Muscle of leg (tissue), 11 donors: ENCODE results near the gene BIN1. TPM values are rescaled to one million over a fixed set of nuclear protein-coding genes. Genes with fewer than 3 reads are reported as not detected.
A peak's percentile ranks its signal among the peaks of the same experiment; 100 is the strongest.
"Not testable (repeated sequence)": the region's sequence is repeated elsewhere in the genome, so short reads cannot be mapped to it uniquely, and the experiment has no call there.

Experiments used
- DNase-seq: peaks from one replicate; pipeline ENCODE4 v3.0.0; 2013
- H3K27ac ChIP-seq: one replicate; pipeline ENCODE4 v1.5.1; 2013; ENCODE audit warnings: mild to moderate bottlenecking, low read length, control low read depth
- H3K27me3 ChIP-seq: one replicate; pipeline ENCODE4 v1.6.1; 2013; ENCODE audit warnings: low read length; ENCODE audit not compliant: control insufficient read depth, insufficient read depth
- H3K36me3 ChIP-seq: one replicate; pipeline ENCODE4 v1.6.1; 2013; ENCODE audit warnings: low read length; ENCODE audit not compliant: control insufficient read depth, insufficient read depth
- H3K4me1 ChIP-seq: one replicate; pipeline ENCODE4 v1.6.1; 2013; ENCODE audit warnings: low read length; ENCODE audit not compliant: control insufficient read depth, insufficient read depth
- H3K4me3 ChIP-seq: one replicate; pipeline ENCODE4 v1.5.1; 2013; ENCODE audit warnings: low read length, control low read depth
- H3K9me3 ChIP-seq: replicated peaks from 2 replicates; pipeline ENCODE4 v1.6.1; 2013; ENCODE audit warnings: low read depth, low read length; ENCODE audit not compliant: control insufficient read depth
- WGBS: methylation state at CpG from one replicate; pipeline ENCODE4 v1.1.5; 2013; ENCODE audit warnings: missing lambda C conversion rate; ENCODE audit not compliant: insufficient coverage; 5-methylcytosine and 5-hydroxymethylcytosine counted together
- polyA plus RNA-seq, 8 donors: library from polyadenylated mRNA; unstranded; fragments of 120-200 nt; gene quantifications; one replicate each; pipeline versions ENCODE4 v1.2.1 to v1.2.3, GENCODE V29; 2013; ENCODE audit warnings: inconsistent platforms in 1 of 8, low replicate concordance in 1 of 8; ENCODE audit not compliant: insufficient read length in 8 of 8, insufficient read depth in 1 of 8
- total RNA-seq: library from RNA; stranded (reverse); fragments of 120-200 nt; gene quantifications from one replicate; pipeline ENCODE4 v1.2.4, GENCODE V29; 2013

BIN1 gene
- total and polyA plus RNA-seq, 9 donors = 556 to 946 (median 831) TPM

DNA sequence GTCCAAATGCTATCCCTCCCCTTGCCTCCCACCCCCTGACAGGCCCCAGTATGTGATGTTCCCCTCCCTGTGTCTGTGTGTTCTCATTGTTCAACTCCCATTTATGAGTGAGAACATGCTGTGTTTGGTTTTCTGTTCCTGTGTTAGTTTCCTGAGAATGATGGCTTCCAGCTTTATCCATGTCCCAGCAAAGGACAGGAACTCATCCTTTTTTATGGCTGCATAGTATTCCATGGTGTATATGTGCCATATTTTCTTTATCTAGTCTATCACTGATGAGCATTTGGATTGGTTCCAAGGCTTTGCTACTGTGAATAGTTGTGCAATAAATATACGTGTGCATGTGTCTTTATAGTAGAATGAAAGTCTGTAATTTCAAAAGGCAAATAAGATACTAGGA lies 78.2 kb downstream of the BIN1 start:
- WGBS = no CpG with 5 or more reads among the region's 1 CpG
- H3K9me3 ChIP-seq, DNase-seq, H3K4me3 ChIP-seq, H3K4me1 ChIP-seq, H3K27ac ChIP-seq, H3K36me3 ChIP-seq: not testable (repeated sequence)
- peaks cover 13% of the 10 kb centered on the region for H3K27me3 ChIP-seq

DNA sequence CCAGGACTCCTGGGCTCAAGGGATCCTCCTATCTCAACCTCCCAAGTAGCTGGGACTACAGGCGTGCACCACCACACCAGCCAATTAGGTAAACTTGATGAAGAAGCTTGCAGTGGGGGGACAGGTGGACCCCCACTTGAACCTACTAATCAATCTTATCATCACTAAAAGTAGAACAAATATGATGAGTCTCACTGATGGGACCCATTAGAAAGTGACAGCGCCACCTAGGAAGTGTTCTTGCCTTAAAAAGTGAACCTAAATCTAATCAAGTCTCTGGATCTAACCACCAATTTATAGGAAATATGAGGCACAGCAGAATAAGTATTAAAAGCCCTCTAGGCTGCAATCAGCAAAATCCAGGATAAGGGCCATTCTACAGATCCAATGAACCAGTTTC lies 79.2 kb downstream of the BIN1 start:
- Histone ChIP-seq H3K4me1 (peaks cover 9% of the 10 kb centered on the region), H3K4me3 (no peak overlapping the region), H3K27ac (no peak overlapping the region), H3K27me3 (peaks cover 13% of the 10 kb centered on the region), H3K36me3 (no peaks in the 10 kb centered on the region), H3K9me3 (no peaks in the 10 kb centered on the region)
- DNase-seq = no peak
- no CpG with 5 or more reads among the region's 2 CpGs for WGBS

DNA sequence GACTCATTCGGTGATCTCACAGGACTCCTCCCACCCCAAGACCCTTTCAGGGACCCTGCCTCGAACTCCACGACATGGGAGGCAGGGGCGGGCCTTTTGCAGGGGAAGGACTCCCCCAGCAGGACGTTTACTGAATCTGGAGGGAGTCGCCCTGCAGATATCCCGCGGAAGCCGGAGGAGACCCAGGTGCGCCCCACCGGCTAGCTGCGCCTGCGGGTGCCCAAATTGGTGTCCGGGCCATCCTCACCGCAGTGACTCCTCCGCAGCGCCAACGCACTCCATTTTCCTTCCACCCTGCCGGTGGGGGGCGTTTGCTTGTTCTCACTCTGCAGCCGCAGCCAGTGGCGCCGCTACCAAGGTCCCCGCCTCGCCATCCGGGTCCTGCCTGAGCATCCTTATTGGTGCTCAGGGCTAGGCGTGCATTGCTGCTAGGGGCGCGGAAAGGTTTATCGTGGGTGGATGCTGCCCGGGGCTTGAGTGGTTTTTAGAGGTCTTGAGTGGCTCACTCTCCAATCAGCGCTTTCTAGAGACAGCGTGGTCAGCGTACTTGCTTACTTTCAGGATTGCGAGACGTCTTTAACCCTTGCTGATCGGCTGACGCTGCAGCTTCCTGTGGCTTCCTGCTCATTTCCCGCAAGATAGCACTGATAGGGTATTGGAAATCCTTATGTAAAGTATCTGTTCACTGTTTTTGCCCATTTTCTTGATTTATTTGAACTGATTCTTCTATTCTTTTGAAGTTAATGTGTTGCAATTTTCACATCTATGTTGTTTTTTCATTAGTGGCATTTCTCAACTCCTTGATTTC lies 81.4 kb downstream of the BIN1 start:
- H3K4me1 ChIP-seq = peaks cover 9% of the 10 kb centered on the region
- no peak overlapping the region for H3K27ac ChIP-seq
- DNase-seq = peak; percentile 92
- peak overlapping the region; percentile 43 for H3K4me3 ChIP-seq
- peaks cover 13% of the 10 kb centered on the region for H3K27me3 ChIP-seq
- H3K36me3 ChIP-seq = no peaks in the 10 kb centered on the region
- under 1% methylated on average over 29 of the region's 39 CpGs for WGBS
- no peaks in the 10 kb centered on the region for H3K9me3 ChIP-seq

DNA sequence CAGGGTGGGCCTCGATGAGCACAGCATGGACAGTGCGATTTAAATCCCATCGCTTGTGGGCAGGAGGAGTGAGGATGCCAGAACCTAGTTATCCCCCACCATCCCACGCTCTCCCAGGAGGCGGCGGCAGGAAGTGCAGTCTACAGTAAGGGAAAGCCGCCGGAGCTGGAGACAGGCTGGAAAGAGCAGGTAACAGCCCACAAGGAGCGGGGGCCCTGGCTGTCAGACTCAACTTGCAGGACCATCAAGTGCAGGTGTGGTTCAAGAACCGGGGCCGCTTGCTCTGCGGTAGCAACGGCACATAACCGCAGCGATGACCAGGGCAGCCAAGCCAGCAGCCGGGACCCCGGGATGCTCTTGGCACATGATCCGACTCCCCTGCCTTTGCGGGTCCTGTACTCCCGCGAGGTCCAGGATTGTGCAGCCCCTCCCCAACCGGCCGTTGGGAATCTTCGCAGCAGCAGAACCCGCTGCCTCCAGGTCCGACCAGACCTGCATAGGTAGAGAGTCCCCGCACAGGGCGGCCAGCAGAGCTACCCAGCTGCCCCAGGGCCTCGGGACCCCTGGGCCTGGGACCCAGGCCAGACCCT lies 82.1 kb downstream of the BIN1 start:
- Histone ChIP-seq H3K36me3 (no peaks in the 10 kb centered on the region), H3K4me1 (peaks cover 9% of the 10 kb centered on the region), H3K9me3 (no peaks in the 10 kb centered on the region), H3K27me3 (peaks cover 13% of the 10 kb centered on the region), H3K4me3 (peak overlapping the region; percentile 43), H3K27ac (no peak overlapping the region)
- WGBS = 7% methylated on average over 24 of the region's 29 CpGs
- DNase-seq = peak; percentile 48

DNA sequence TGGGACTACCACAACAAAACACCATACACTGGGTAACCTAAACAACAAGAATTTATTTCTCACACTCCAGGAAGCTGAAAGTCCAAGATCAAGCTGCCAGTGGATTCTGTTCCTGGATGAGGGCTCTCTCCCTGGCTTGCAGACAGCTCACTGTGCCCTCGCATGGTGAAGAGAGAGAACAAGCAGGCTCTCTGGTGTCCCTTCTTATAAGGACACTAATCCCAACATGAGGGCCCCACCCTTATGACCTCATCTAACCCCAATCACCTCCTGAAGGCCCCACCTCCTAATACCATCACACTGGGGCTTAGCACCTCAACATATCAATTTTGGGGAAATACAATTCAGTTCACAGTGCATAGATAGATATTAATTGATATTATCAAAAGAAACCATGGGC lies 83.5 kb downstream of the BIN1 start:
- Histone ChIP-seq H3K27me3 (peaks cover 13% of the 10 kb centered on the region), H3K36me3 (no peaks in the 10 kb centered on the region), H3K27ac (no peak overlapping the region), H3K4me3 (no peak overlapping the region), H3K9me3 (no peaks in the 10 kb centered on the region), H3K4me1 (peaks cover 9% of the 10 kb centered on the region)
- WGBS = no CpG with 5 or more reads among the region's 1 CpG
- DNase-seq = no peak

DNA sequence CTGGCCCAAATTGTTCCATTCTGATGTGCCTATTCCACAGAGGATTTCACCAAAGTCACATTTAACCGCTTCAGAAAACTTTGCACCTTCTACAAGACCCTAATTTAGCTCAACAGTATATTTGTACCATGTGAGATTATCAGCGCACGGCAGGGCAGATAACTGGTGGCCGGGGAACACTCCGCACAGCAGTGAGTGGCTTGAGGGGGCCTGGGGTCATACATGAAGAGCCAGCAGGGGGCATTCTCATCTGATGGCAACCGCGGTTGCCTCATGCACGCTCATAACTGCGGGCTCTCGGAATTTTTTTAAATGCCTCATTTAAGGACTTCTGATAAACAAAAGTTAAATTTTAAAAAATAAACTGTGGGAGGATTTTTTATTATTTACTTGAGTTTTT lies 84.1 kb downstream of the BIN1 start:
- Histone ChIP-seq H3K27ac (no peak overlapping the region), H3K9me3 (no peaks in the 10 kb centered on the region), H3K4me3 (no peak overlapping the region), H3K36me3 (no peaks in the 10 kb centered on the region), H3K4me1 (peaks cover 9% of the 10 kb centered on the region), H3K27me3 (peaks cover 13% of the 10 kb centered on the region)
- WGBS = 89% methylated on average over 5 of the region's 10 CpGs
- no peak for DNase-seq

DNA sequence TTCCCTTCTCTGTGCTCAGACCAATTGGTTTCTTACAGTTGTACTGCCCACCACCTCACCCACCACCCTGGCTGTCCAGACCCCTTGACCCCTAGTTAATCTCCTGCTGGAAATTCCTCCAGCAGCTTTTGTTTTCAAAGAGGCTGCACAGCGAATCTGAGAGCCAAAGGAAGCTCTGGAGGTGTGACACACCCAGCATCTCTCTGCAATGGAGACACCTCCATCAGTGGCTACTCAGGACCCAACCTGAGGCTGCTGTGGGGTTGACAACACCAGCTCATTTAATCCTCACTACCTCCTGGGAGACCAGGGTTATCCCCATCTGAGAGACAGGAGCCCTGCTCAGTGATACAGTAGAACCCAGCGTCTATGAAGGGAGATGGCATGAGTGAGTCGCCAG lies 86.4 kb downstream of the BIN1 start:
- 67% methylated on average over 3 of the region's 3 CpGs for WGBS
- H3K4me3 ChIP-seq = no peak overlapping the region

DNA sequence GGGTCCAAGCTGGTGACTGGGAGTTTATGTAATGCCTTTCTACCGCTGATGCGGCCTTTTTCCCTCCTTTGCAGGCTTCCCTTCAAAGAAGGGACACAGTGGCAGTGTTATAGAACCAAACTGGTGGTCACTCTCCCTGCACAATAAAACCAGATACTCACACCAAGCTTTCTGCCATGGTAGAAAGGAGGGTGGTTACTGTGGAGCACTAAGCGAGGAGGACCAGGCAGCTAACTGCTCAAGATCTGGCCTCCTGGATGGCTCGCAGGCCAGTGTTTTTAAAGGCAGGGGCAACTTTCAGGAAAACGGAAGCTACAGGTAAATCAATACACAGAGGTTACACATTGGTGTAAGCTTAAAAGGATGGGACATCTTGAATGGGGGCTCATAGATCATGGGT lies 89.4 kb downstream of the BIN1 start:
- Histone ChIP-seq H3K27me3 (peaks cover 3% of the 10 kb centered on the region), H3K36me3 (no peaks in the 10 kb centered on the region), H3K27ac (no peak overlapping the region), H3K4me1 (no peaks in the 10 kb centered on the region), H3K4me3 (no peak overlapping the region), H3K9me3 (no peaks in the 10 kb centered on the region)
- 82% methylated on average over 4 of the region's 5 CpGs for WGBS
- no peak for DNase-seq

More for the DNA sequence above, 86.4 kb downstream of the BIN1 start:
- Histone ChIP-seq H3K36me3 (no peaks in the 10 kb centered on the region), H3K4me1 (peaks cover 9% of the 10 kb centered on the region), H3K9me3 (no peaks in the 10 kb centered on the region), H3K27me3 (peaks cover 7% of the 10 kb centered on the region), H3K27ac (no peak overlapping the region)
- DNase-seq = no peak

DNA sequence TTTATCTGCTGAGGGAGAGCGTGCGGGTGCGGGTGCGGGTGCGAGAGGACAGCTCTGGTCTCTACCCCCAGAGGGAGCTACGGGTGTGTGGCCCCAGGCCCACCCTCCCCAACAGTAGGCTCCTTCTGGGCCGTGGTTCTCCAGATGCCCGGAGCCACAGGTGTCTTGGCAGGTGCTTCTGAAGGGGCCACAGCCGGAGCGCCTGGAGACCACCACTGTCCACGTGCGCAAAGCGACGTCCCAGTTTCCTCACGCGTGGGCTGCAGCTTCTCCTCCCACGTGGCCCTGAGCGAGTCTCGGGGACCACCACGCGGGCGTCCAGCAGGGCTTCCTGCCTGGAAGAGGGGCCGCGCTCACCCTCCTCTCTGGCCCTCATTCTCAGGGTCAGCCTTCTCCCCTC lies 90.6 kb downstream of the BIN1 start:
- Histone ChIP-seq H3K27me3 (peaks cover 3% of the 10 kb centered on the region), H3K9me3 (no peaks in the 10 kb centered on the region), H3K27ac (no peak overlapping the region), H3K4me1 (peaks cover 10% of the 10 kb centered on the region), H3K36me3 (no peaks in the 10 kb centered on the region), H3K4me3 (no peak overlapping the region)
- 94% methylated on average over 24 of the region's 24 CpGs for WGBS
- DNase-seq = no peak

DNA sequence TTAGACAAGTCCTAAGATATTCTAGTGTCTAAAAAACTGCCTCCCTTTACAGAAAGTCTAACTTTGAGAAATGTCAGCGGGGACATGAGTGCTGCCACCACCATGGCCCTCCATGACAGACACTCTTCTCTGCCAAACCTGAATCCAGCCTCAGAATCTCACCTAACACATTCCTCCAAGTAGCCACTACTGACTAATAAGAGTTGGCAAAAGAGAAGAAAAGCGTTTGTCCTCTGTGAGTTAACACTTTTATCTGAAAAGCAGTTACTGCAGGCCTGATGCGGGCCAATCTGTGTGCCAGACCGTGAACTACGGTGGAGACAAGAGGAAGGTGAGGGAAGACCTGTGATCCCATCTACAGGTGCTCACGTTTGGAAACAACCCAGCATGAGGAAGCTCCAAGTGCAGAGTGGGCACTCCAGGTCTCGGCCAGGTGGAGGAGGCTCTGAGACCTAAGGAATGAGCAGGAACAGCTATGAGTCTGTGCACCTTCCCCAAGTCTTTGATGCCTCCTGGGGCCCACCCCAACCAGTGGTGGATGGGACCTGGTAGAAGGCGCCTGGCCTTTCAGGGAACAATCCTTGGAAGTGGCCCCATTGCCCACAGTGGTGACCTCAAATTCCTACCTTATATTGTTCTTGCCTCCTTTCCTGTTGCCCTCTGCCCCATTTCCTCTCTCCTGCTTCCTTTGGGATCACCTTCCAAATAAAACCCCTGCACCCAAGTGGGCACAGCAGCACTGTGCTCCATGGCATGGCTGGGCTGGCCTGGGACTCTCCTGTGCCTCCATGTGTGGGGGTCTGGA lies 91.6 kb downstream of the BIN1 start:
- WGBS = 85% methylated on average over 7 of the region's 8 CpGs
- no peaks in the 10 kb centered on the region for H3K9me3 ChIP-seq
- no peak overlapping the region for H3K4me3 ChIP-seq
- H3K4me1 ChIP-seq = peaks cover 15% of the 10 kb centered on the region
- no peak overlapping the region for H3K27ac ChIP-seq
- H3K36me3 ChIP-seq = no peaks in the 10 kb centered on the region
- DNase-seq = no peak
- H3K27me3 ChIP-seq = peaks cover 3% of the 10 kb centered on the region
